Loucy (cell line): ENCODE measurements around the gene PCDHGA6.

Experiments used
- CTCF ChIP-seq: fragments of 200-600 bp; sonication (generic); conservative IDR thresholded peaks from 2 replicates; pipeline ENCODE4 v1.5.1; 2014; ENCODE audit warnings: mild to moderate bottlenecking, antibody characterized with exemption, low read length
- EZH2phosphoT487 ChIP-seq: fragments of 200-600 bp; IDR thresholded peaks from 2 replicates; pipeline ENCODE4 v1.6.1; 2018; ENCODE audit warnings: antibody characterized with exemption, mild to moderate bottlenecking, moderate library complexity, borderline replicate concordance

- no peak for TF ChIP-seq CTCF
- TF ChIP-seq EZH2phosphoT487: no peak
Measured at GRCh38 chr5:141355641-141356040, 18.1 kb upstream of the PCDHGA6 start.
